ENCODE results near the gene TREX2. TPM values are rescaled to one million over a fixed set of nuclear protein-coding genes. Genes with fewer than 3 reads are reported as not detected.
A peak's percentile ranks its signal among the peaks of the same experiment; 100 is the strongest.

Gene TREX2
- total and polyA plus RNA-seq, 7 donors = 0.10 to 0.56 (median 0.27) TPM; not detected in 2

GRCh38 chrX:153417637-153418036 is 28.2 kb downstream of the TREX2 start:
- Histone ChIP-seq H3K9me3 (no peaks in the 10 kb centered on the region), H3K4me3 (no peak overlapping the region), H3K4me1 (no peaks in the 10 kb centered on the region), H3K36me3 (ENCODE audit: insufficient read depth in 1 of 2, low read depth in 1 of 2) (no peaks in the 10 kb centered on the region), H3K27me3 (ENCODE audit: insufficient read depth in 3 of 3, low read length in 2 of 3) (peaks cover 0 to 12% (median 0%) of the 10 kb centered on the region in 3 donors), H3K27ac (no peak overlapping the region)
- DNase-seq (no peak), ATAC-seq (no peak)
- TF ChIP-seq CTCF (IDR thresholded peaks at IDR 0.05) = no peak
- intact Hi-C loops (cut with DNase I) = no loop called here
- WGBS, 3 donors = 85 to 86% (median 85%) methylated on average over 8 of the region's 8 CpGs

- Histone ChIP-seq H3K9me3 (no peaks in the 10 kb centered on the region), H3K4me3 (no peak overlapping the region), H3K4me1 (no peaks in the 10 kb centered on the region), H3K27me3 (ENCODE audit: insufficient read depth in 3 of 3, low read length in 2 of 3) (peaks cover 0 to 19% (median 4%) of the 10 kb centered on the region in 3 donors), H3K27ac (no peak overlapping the region), H3K36me3 (ENCODE audit: insufficient read depth in 1 of 2, low read depth in 1 of 2) (no peaks in the 10 kb centered on the region)
- DNase-seq (peak in 1 of 2 donors; percentile 51), ATAC-seq (peak in 2 of 4 donors; percentile 15 to 31)
- 23 to 43% (median 28%) methylated on average over 12 of the region's 12 CpGs for WGBS, 3 donors
- no peak for TF ChIP-seq CTCF (IDR thresholded peaks at IDR 0.05)
- intact Hi-C loops (cut with DNase I) = no loop called here
Measured at GRCh38 chrX:153416781-153417450, 28.9 kb downstream of the TREX2 start.

GRCh38 chrX:153414856-153415510 is 30.9 kb downstream of the TREX2 start:
- Histone ChIP-seq H3K27me3 (ENCODE audit: insufficient read depth in 3 of 3, low read length in 2 of 3) (peaks cover 0 to 31% (median 5%) of the 10 kb centered on the region in 3 donors), H3K36me3 (ENCODE audit: insufficient read depth in 1 of 2, low read depth in 1 of 2) (no peaks in the 10 kb centered on the region), H3K27ac (no peak overlapping the region), H3K4me3 (no peak overlapping the region), H3K9me3 (no peaks in the 10 kb centered on the region), H3K4me1 (no peaks in the 10 kb centered on the region)
- 66 to 69% (median 66%) methylated on average over 9 of the region's 9 CpGs for WGBS, 3 donors
- DNase-seq = peak in 1 of 2 donors; percentile 51
- no peak for TF ChIP-seq CTCF (IDR thresholded peaks at IDR 0.05)
- ATAC-seq = peak in 1 of 4 donors; percentile 50
- intact Hi-C loops (cut with DNase I) = no loop called here

- no peaks in the 10 kb centered on the region for H3K4me1 ChIP-seq
- intact Hi-C loops (cut with DNase I) = no loop called here
- peaks cover 0 to 31% (median 5%) of the 10 kb centered on the region in 3 donors for H3K27me3 ChIP-seq (ENCODE audit: insufficient read depth in 3 of 3, low read length in 2 of 3)
- no peak overlapping the region for H3K4me3 ChIP-seq
- 80 to 88% (median 85%) methylated on average over 11 of the region's 11 CpGs for WGBS, 3 donors
- no peaks in the 10 kb centered on the region for H3K36me3 ChIP-seq (ENCODE audit: insufficient read depth in 1 of 2, low read depth in 1 of 2)
- no peak overlapping the region for H3K27ac ChIP-seq
- TF ChIP-seq CTCF (IDR thresholded peaks at IDR 0.05) = no peak
- no peaks in the 10 kb centered on the region for H3K9me3 ChIP-seq
- ATAC-seq (no peak), DNase-seq (no peak)
Measured at GRCh38 chrX:153413731-153414130, 32.1 kb downstream of the TREX2 start.

All from psoas muscle (tissue), 8 donors.